Activated naive CD8-positive, alpha-beta T cell (primary cell): Measurements from ENCODE around the gene BEND7.
"Not testable (repeated sequence)": the region's sequence is repeated elsewhere in the genome, so short reads cannot be mapped to it uniquely, and the experiment has no call there.

Experiments used
- H3K27ac Mint-ChIP-seq: one replicate; pipeline ENCODE4 v1.8.0; 2021; ENCODE audit warnings: mixed read lengths
- H3K27me3 Mint-ChIP-seq: one replicate; pipeline ENCODE4 v1.8.0; 2021; ENCODE audit warnings: mixed read lengths
- H3K36me3 Mint-ChIP-seq: one replicate; pipeline ENCODE4 v1.8.0; 2021; ENCODE audit warnings: mixed read lengths
- H3K4me1 Mint-ChIP-seq: one replicate; pipeline ENCODE4 v1.8.0; 2021; ENCODE audit warnings: low read depth, mixed read lengths
- H3K4me3 Mint-ChIP-seq: one replicate; pipeline ENCODE4 v1.8.0; 2021; ENCODE audit warnings: mild to moderate bottlenecking, mixed read lengths
- H3K9me3 Mint-ChIP-seq: one replicate; pipeline ENCODE4 v1.8.0; 2021; ENCODE audit warnings: low read depth, mixed read lengths

Gene BEND7

DNA sequence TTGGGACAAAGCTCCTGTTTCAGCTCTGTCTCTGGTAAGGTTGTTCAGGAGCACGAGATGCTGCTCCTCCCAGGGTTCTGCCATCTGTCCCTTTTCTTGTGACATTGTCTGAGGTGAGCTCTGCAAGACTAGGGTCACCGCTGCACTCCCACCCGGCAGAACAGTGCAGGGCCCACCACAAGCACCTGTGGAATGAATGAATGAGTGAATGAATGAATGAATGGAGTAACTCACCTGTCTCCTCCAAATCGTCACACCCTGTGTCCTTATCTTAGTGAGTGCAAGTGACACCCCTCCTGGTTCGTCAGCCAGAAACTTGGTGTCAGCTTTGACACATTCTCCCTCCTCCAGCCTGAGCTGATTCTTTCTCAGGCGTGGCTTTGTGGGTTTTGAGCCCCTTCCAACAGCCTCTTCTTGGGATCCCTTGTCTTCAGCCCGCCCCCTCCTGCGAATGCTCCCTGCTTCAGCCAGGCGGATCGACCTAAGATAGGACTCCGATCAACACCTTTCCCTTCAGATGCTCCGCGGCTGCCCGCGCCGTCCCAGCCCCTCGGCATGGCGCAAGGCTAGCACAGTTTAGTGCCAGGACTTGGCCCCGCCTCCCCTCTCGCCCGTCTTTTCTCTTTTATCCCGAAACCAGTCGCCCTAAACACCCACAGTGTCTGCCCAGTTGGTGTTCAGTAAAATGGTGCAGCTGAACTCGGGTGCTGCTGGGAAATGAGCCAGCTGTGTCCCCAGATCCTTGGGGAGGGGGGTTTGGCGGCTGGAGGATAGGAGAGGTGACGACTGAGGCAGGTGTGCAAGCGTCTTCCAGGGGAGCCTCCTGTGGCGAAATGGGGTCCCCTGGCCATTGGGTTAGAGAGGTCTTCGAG lies 89.3 kb downstream of the BEND7 start:
- Mint-ChIP-seq H3K36me3 (no peaks in the 10 kb centered on the region), H3K9me3 (no peaks in the 10 kb centered on the region), H3K27me3 (peaks cover 40% of the 10 kb centered on the region), H3K4me1 (peaks cover 10% of the 10 kb centered on the region), H3K27ac (no peak overlapping the region), H3K4me3 (peak overlapping the region; percentile 71)

DNA sequence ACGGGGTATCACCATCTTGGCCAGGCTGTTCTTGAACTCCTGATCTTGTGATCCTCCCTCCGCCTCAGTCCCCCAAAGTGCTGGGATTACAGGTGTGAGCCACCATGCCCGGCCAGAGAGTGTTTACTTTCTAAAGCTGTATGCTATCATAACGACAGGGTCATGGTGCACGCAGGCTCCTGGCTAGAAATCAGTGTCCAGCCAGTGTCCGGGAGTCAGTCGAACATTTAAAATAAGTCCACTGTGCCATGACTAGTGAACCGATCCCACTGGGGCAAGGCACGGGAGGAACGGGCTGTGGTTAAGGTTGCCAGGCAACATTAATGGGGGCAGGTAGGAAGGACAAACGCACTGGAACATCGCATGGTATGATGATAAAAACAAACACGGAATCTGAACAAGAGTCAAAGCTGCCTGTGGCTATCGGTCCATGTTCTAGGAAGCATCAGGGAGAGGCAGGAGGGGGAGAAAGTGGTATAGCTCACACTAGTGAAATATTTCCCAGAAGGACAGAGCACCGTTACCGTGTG lies 91.7 kb downstream of the BEND7 start:
- Mint-ChIP-seq H3K36me3 (no peaks in the 10 kb centered on the region), H3K27ac (no peak overlapping the region), H3K4me3 (no peak overlapping the region), H3K9me3 (no peaks in the 10 kb centered on the region), H3K4me1 (peaks cover 14% of the 10 kb centered on the region), H3K27me3 (peaks cover 36% of the 10 kb centered on the region)

DNA sequence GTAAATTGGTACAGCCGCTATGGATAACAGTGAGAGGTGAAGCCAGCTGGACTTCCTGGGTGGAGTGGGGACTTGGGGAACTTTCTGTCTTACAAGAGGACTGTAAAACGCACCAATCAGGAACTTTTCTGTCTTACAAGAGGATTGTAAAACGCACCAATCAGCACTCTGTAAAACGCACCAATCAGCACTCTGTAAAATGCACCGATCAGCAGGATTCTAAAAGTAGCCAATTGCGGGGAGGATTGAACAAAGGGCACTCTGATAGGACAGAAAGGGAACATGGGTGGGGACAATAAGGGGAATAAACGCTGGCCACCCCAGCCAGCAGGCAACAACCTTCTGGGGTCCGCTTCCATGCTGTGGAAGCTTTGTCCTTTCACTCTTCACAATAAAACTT lies 100.9 kb downstream of the BEND7 start:
- H3K27me3 Mint-ChIP-seq: peaks cover 16% of the 10 kb centered on the region
- H3K4me3 Mint-ChIP-seq, H3K36me3 Mint-ChIP-seq, H3K27ac Mint-ChIP-seq, H3K4me1 Mint-ChIP-seq, H3K9me3 Mint-ChIP-seq: not testable (repeated sequence)

DNA sequence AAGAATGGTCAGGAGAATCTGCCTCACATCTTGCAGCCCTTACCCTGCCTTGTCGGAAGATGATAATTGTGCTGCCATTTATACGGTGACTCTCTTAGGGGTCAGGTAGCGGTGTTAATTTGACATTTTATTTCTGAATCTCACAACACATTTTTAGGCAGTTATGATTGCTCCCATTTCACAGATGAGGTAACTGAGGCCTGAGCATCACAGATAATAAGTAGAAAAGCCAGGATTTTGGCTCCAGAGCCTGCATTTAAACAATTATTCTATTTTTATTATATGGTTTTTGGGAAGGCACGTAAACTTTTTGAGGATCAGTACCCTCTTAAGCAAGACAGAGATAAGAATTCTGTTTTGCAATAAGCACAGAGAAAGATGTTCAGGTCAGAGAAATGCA lies 103.4 kb downstream of the BEND7 start:
- Mint-ChIP-seq H3K9me3 (no peaks in the 10 kb centered on the region), H3K4me3 (no peak overlapping the region), H3K4me1 (no peaks in the 10 kb centered on the region), H3K36me3 (no peaks in the 10 kb centered on the region), H3K27me3 (peaks cover 16% of the 10 kb centered on the region), H3K27ac (no peak overlapping the region)

DNA sequence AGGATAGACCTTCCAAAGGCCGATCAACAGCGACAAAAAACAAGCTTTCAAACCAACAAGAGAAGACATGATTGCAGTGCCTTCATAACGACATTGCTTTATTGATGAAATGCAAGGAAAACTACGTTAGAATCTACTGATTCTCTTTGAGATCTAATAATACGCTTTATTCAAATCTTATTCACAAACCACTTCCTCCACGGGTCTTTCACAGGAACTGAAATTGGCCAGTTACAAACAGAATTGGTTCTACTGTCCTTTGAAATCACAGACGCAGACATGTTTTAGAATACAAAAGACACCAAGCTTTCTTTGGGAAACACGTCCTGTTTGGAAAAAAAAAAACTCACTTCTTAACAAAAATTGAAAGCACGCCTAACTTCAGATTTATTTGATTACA lies 106.0 kb downstream of the BEND7 start:
- H3K4me3 Mint-ChIP-seq: no peak overlapping the region
- no peaks in the 10 kb centered on the region for H3K36me3 Mint-ChIP-seq
- no peaks in the 10 kb centered on the region for H3K4me1 Mint-ChIP-seq
- H3K27me3 Mint-ChIP-seq: peaks cover 9% of the 10 kb centered on the region
- no peak overlapping the region for H3K27ac Mint-ChIP-seq
- no peaks in the 10 kb centered on the region for H3K9me3 Mint-ChIP-seq

DNA sequence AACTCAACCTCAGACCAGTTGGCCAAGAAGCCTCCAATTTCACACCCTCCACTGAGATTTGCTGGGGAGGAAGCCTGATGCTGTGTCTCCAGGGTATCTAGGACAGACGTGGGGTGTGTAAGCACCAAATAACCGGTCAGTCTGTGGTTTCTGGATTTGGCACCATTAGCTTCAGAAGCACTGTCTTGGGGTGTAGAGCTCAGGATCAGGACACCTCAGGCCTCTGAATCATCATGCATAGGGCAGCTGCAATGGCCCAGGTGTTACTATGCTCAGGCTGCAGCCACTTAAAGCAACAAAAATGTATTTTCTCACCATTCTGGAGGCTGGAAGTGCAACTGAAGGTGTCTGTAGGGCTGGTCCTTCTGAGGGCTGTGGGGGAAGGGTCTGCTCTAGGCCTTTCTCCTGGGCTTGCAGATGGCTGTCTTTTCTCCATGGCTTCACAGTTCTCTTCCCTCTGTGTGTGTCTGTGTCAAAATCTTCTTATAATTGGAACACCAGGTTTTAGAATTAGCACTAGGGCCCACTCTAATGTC lies 107.4 kb downstream of the BEND7 start:
- Mint-ChIP-seq H3K27ac (no peak overlapping the region), H3K9me3 (no peaks in the 10 kb centered on the region), H3K27me3 (peaks cover 9% of the 10 kb centered on the region), H3K36me3 (no peaks in the 10 kb centered on the region), H3K4me1 (no peaks in the 10 kb centered on the region), H3K4me3 (no peak overlapping the region)

DNA sequence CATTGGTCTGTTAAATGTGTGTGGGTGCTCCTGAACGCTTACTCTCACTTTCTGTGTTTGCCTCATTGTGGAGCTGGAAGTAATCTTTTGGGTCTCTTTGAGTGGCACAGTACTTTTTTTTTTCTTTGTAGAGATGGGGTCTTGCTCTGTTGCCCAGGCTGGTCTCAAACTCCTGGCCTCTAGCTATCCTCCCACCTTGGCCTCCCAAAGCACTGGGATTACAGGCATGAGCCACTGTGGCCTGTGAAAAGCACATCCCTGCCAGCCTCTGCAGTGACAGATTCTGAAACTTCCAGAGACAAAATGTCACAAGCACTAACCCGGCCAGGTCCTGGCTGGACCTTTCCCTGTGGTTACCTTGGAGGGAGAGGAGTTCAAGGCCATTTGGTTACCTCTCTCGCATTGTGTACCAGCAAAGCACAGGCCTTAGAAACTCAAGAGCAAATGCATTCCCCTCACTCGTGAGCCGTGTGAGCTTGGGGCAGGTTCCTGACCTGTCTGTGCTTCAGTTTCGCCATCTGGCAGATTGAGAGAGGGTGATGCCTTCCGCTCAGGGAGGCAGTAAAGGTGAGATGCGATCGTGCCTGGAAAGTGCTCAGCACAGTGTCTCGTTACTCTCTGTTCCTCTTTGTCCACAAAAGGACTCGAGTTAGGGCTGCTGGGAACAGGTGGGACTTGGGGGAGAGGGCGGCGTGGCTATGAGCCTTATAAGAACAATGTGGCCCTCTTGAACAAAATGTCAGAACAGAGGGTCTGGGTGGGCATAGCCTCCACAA lies 108.1 kb downstream of the BEND7 start:
- H3K4me3 Mint-ChIP-seq: no peak overlapping the region
- peaks cover 8% of the 10 kb centered on the region for H3K27me3 Mint-ChIP-seq
- no peaks in the 10 kb centered on the region for H3K36me3 Mint-ChIP-seq
- H3K9me3 Mint-ChIP-seq: no peaks in the 10 kb centered on the region
- H3K4me1 Mint-ChIP-seq: no peaks in the 10 kb centered on the region
- no peak overlapping the region for H3K27ac Mint-ChIP-seq

DNA sequence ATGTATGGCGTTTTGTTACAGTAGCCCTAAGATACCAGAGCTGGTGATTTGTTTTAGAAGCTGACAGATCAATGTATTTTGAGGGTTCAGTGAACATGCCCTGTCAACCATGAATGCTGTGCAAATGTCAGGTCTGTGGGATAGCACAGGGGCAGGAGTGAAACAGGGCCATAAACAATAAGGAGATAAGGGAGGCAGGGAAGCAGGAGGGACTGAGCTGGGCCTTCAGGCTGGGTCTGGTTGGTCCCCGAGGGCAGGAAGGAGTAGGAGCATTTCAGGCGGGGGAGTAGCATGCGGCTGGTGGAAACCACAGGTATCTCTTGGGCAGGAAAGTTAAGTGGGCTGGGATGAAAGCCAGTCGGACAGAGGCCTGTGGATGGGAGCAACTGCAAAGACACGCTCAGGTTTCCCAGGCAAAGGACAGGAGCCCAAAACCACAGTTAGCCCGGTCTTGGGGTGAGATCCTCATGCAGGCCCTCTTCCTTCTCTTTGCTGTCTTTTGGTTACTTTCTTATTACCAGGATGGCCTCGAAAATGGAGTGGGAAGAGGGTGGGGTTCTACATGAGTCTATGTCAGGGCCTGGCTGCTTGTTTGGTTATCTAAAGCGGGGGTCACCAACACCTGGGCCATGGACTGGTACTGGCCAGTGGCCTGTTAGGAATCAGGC lies 111.2 kb downstream of the BEND7 start:
- Mint-ChIP-seq H3K9me3 (peaks cover 6% of the 10 kb centered on the region), H3K4me3 (no peak overlapping the region), H3K27me3 (peaks cover 4% of the 10 kb centered on the region), H3K27ac (no peak overlapping the region), H3K4me1 (no peaks in the 10 kb centered on the region), H3K36me3 (no peaks in the 10 kb centered on the region)

DNA sequence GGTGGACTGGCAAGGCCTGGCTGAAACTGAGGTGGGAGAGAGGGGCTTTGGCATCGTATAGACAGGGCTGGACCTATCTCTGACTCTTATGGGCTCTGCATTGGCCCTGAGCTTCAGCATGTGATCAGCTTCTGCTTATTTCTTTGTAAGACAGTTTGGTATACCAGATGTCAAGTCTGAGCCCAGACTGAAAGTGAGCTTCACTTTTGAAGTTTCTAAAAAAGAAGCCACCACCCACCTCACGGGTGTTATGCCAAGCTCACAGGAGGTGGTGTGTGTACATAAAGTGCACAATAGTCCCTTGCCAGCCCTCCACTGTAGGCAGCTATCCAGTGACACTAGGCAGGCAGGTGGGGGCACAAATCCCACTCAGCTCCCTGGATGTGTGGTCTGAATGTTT lies 112.1 kb downstream of the BEND7 start:
- Mint-ChIP-seq H3K4me3 (no peak overlapping the region), H3K27ac (no peak overlapping the region), H3K36me3 (no peaks in the 10 kb centered on the region), H3K9me3 (peaks cover 6% of the 10 kb centered on the region), H3K4me1 (no peaks in the 10 kb centered on the region), H3K27me3 (peaks cover 4% of the 10 kb centered on the region)

DNA sequence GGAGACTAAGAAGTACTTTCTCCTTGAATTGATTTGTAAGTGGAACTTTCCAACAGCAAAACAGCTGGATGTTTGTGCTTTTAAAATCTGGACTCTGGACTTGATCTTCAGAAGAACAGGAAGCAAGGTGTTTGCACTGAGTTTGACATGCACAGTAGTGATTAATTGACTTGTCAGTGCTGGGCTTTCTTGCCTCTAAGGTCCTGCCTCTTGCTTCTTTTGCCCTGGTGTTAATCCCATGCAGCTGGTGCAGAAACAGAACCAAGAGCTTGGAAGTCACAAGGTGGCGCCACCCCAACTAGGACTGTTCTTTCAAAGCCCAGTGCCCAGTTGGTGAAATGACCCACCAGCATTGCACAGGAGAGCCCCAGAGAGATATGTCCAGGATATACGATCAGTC lies 114.0 kb downstream of the BEND7 start:
- H3K27me3 Mint-ChIP-seq: peaks cover 4% of the 10 kb centered on the region
- H3K9me3 Mint-ChIP-seq: peaks cover 6% of the 10 kb centered on the region
- H3K4me1 Mint-ChIP-seq: no peaks in the 10 kb centered on the region
- H3K36me3 Mint-ChIP-seq: no peaks in the 10 kb centered on the region
- no peak overlapping the region for H3K27ac Mint-ChIP-seq
- no peak overlapping the region for H3K4me3 Mint-ChIP-seq

DNA sequence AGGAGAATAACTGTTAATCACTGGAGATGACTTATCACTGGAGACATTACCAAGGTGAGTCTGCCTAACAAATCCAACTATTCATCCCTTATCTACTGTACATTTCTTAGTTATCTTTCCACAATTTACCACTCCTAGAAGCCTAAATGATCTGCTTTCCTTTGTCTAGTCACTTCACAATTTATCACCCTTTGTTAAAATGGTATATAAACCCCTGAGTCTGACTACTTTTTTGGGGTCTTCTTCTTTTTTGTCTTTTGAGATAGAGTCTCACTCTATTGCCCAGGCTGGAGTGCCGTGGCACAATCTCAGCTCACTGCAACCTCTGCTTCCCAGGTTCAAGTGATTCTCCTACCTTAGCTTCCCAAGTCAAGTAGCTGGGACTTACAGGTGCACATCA lies 114.7 kb downstream of the BEND7 start:
- H3K36me3 Mint-ChIP-seq: no peaks in the 10 kb centered on the region
- no peak overlapping the region for H3K4me3 Mint-ChIP-seq
- peaks cover 4% of the 10 kb centered on the region for H3K27me3 Mint-ChIP-seq
- H3K9me3 Mint-ChIP-seq: peaks cover 6% of the 10 kb centered on the region
- no peak overlapping the region for H3K27ac Mint-ChIP-seq
- no peaks in the 10 kb centered on the region for H3K4me1 Mint-ChIP-seq

DNA sequence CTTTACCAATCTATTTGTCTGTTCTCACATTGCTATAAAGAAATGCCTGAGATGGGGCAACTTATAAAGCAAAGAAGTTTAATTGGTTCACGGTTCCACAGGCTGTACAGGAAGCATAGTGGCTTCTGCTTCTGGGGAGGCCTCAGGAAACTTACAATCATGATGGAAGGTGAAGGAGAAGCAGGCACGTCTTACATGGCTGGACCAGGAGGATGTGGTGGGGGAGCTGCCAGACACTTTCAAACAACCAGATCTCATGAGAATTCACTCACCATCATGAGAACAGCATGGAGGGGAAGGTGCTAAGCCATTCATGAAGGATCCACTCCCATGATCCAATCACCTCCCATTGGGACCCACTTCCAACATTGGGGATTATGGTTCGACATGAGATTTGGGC lies 115.9 kb downstream of the BEND7 start:
- Mint-ChIP-seq H3K4me1 (no peaks in the 10 kb centered on the region), H3K36me3 (no peaks in the 10 kb centered on the region), H3K27me3 (peaks cover 7% of the 10 kb centered on the region), H3K9me3 (peaks cover 6% of the 10 kb centered on the region), H3K27ac (no peak overlapping the region), H3K4me3 (no peak overlapping the region)

DNA sequence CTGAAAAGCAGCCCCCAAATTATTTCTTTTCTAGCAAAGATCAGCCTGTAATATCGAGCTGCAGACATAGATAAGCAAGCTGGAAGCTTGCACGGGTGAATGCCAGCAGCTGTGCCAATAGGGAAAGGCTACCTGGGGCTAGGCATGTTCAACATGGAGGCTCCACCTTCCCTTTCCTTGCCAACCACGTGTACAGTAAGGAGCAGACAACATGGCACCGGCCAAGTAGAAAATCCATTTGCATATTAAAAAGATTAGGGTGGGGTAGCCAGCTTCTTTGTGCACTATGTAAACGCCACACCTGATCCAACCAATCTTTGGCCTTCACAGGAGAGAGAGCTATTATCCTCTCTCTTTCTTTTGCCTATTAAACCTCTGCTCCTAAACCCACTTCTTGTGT lies 124.0 kb downstream of the BEND7 start:
- H3K4me3 Mint-ChIP-seq: no peak overlapping the region
- no peaks in the 10 kb centered on the region for H3K4me1 Mint-ChIP-seq
- no peaks in the 10 kb centered on the region for H3K36me3 Mint-ChIP-seq
- H3K27ac Mint-ChIP-seq: no peak overlapping the region
- H3K27me3 Mint-ChIP-seq: peaks cover 4% of the 10 kb centered on the region
- no peaks in the 10 kb centered on the region for H3K9me3 Mint-ChIP-seq

DNA sequence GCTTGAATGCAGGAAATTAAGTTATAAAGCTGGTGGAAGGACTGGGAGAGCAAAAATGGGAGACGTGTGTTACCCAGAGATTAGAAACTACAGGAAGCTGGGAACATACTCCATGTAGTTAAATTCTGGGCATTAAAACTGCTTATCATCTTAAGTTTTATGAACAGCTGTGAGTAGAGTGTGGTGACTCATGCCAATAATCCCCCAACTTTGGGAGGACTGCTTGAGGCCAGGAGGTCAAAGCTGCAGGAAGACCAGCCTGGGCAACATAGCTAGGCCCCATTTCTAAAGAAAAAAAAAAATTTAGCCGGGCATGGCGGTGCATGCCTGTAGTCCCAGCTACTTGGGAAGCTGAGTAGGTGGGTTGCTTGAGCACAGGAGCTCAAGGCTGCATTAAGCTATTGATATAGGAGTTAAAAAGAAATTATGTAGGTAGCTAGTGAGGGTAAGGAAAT lies 124.5 kb downstream of the BEND7 start:
- Mint-ChIP-seq H3K4me3 (no peak overlapping the region), H3K27me3 (peaks cover 6% of the 10 kb centered on the region), H3K36me3 (no peaks in the 10 kb centered on the region), H3K4me1 (no peaks in the 10 kb centered on the region), H3K27ac (no peak overlapping the region), H3K9me3 (no peaks in the 10 kb centered on the region)

DNA sequence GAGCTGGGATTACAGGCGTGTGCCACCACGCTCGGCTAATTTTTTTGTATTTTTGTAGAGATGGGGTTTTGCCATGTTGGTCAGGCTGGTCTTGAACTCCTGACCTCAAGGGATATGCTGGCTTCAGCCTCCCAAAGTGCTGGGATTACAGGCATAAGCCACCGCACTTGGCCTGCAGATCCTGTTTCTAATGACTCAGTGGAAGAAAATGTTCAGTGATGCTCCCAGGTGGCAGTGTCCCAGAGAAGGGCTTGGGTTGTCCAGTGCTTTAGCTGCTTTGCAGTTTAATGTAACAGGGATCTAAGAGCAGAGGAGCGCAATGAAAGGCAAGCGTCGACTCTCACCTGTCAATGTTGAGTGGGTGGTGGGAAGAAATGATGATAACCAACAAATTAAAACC lies 125.4 kb downstream of the BEND7 start:
- not testable (repeated sequence) for H3K27me3 Mint-ChIP-seq, H3K4me3 Mint-ChIP-seq, H3K4me1 Mint-ChIP-seq, H3K27ac Mint-ChIP-seq, H3K9me3 Mint-ChIP-seq, H3K36me3 Mint-ChIP-seq
